DND-41 (cell line): Measurements from ENCODE around the gene ABHD17C.

Experiments used
- CTCF ChIP-seq: IDR thresholded peaks from 2 replicates; pipeline ENCODE4 v1.5.1; 2012; ENCODE audit warnings: borderline replicate concordance, low read length, moderate library complexity, mild to moderate bottlenecking; ENCODE audit not compliant: poor library complexity, severe bottlenecking; ENCODE audit errors: extremely low read depth
- EZH2 ChIP-seq: IDR thresholded peaks from 3 replicates; pipeline ENCODE4 v1.6.1; 2012; ENCODE audit warnings: borderline replicate concordance, low read depth, mild to moderate bottlenecking, moderate library complexity, low read length, inconsistent platforms; ENCODE audit not compliant: severe bottlenecking

GRCh38 chr15:80695099-80695910 is at the start of gene ABHD17C:
- TF ChIP-seq CTCF (no peak), EZH2 (no peak)
